ENCODE measurements around the gene HTRA3.

Gene HTRA3

GRCh38 chr4:8242782-8243560, 26.6 kb upstream of the HTRA3 start:
- Histone ChIP-seq H3K27ac (replicated peaks) (0 out of 2 replicates have a peak overlapping the region, but pooled peaks have one; percentile 15), H3K4me3 (replicated peaks; ENCODE audit: insufficient read depth, low read length) (no peak overlapping the region), H3K27me3 (ENCODE audit: insufficient read depth, poor library complexity, severe bottlenecking) (no peaks in the 10 kb centered on the region)
- no peak for DNase-seq (ENCODE audit: low read depth in 1 of 2, low spot score in 1 of 2)
- no peak for TF ChIP-seq CTCF (IDR thresholded peaks at IDR 0.05; ENCODE audit: insufficient read depth, low read length)
- TF ChIP-seq GABPA (IDR thresholded peaks at IDR 0.05; ENCODE audit: low read depth): no peak
- no peak for TF ChIP-seq POLR2AphosphoS5 (IDR thresholded peaks at IDR 0.05; ENCODE audit: low read depth)
- no peak for TF ChIP-seq REST (IDR thresholded peaks at IDR 0.05; ENCODE audit: insufficient replicate concordance, low read depth)
- TF ChIP-seq SPI1 (IDR thresholded peaks at IDR 0.05; ENCODE audit: borderline replicate concordance, low read depth): no peak

- H3K27ac ChIP-seq (replicated peaks): no peak overlapping the region
- no peak overlapping the region for H3K4me3 ChIP-seq (replicated peaks; ENCODE audit: insufficient read depth, low read length)
- no peak for DNase-seq (ENCODE audit: low read depth in 1 of 2, low spot score in 1 of 2)
- TF ChIP-seq SPI1 (IDR thresholded peaks at IDR 0.05; ENCODE audit: borderline replicate concordance, low read depth) (no peak), REST (IDR thresholded peaks at IDR 0.05; ENCODE audit: insufficient replicate concordance, low read depth) (no peak), GABPA (IDR thresholded peaks at IDR 0.05; ENCODE audit: low read depth) (no peak)
- no peaks in the 10 kb centered on the region for H3K27me3 ChIP-seq (ENCODE audit: insufficient read depth, poor library complexity, severe bottlenecking)
Observed at GRCh38 chr4:8244001-8244757, 25.4 kb upstream of the HTRA3 start.

GRCh38 chr4:8244931-8245460, 24.6 kb upstream of the HTRA3 start:
- Histone ChIP-seq H3K27me3 (ENCODE audit: insufficient read depth, poor library complexity, severe bottlenecking) (no peaks in the 10 kb centered on the region), H3K27ac (replicated peaks) (peak overlapping the region; percentile 56), H3K4me3 (replicated peaks; ENCODE audit: insufficient read depth, low read length) (no peak overlapping the region)
- no peak for DNase-seq (ENCODE audit: low read depth in 1 of 2, low spot score in 1 of 2)
- TF ChIP-seq POLR2AphosphoS5 (IDR thresholded peaks at IDR 0.05; ENCODE audit: low read depth) (no peak), GABPA (IDR thresholded peaks at IDR 0.05; ENCODE audit: low read depth) (no peak), REST (IDR thresholded peaks at IDR 0.05; ENCODE audit: insufficient replicate concordance, low read depth) (no peak), SPI1 (IDR thresholded peaks at IDR 0.05; ENCODE audit: borderline replicate concordance, low read depth) (no peak), CTCF (IDR thresholded peaks at IDR 0.05; ENCODE audit: insufficient read depth, low read length) (no peak)
